ENCODE data around the gene ETS1. TPM values are rescaled to one million over a fixed set of nuclear protein-coding genes. Genes with fewer than 3 reads are reported as not detected.

The ETS1 gene
- total and polyA plus RNA-seq, 8 donors, result 70.2 to 139 (median 128) TPM

- Histone ChIP-seq H3K36me3 (peaks cover 0 to 77% of the 10 kb centered on the region in 2 donors), H3K4me3 (no peak overlapping the region), H3K9me3 (no peaks in the 10 kb centered on the region), H3K27me3 (no peaks in the 10 kb centered on the region), H3K4me1 (peaks cover 43 to 72% of the 10 kb centered on the region in 2 donors), H3K27ac (peak overlapping the region; percentile 68 to 75)
- ATAC-seq, result peak; percentile 29
- no peak for DNase-seq
- no peak for TF ChIP-seq CTCF (IDR thresholded peaks at IDR 0.05)
- intact Hi-C loops (cut with DNase I), result no loop called here
Observed at GRCh38 chr11:128483211-128483788, 104.1 kb downstream of the ETS1 start.

- no peak for TF ChIP-seq CTCF (IDR thresholded peaks at IDR 0.05)
- no peak for DNase-seq
- intact Hi-C loops (cut with DNase I), result no loop called here
- no peaks in the 10 kb centered on the region for H3K9me3 ChIP-seq
- ATAC-seq, result peak; percentile 22
- H3K36me3 ChIP-seq, result peaks cover 0 to 71% of the 10 kb centered on the region in 2 donors
- peak overlapping the region; percentile 68 to 75 for H3K27ac ChIP-seq
- no peaks in the 10 kb centered on the region for H3K27me3 ChIP-seq
- H3K4me3 ChIP-seq, result no peak overlapping the region
- H3K4me1 ChIP-seq, result peaks cover 43 to 68% of the 10 kb centered on the region in 2 donors
Observed at GRCh38 chr11:128482512-128483191, 104.7 kb downstream of the ETS1 start.

GRCh38 chr11:128482092-128482491, 105.3 kb downstream of the ETS1 start:
- Histone ChIP-seq H3K27ac (peak overlapping the region; percentile 68 to 75), H3K9me3 (no peaks in the 10 kb centered on the region), H3K4me3 (no peak overlapping the region), H3K36me3 (peaks cover 0 to 71% of the 10 kb centered on the region in 2 donors), H3K27me3 (no peaks in the 10 kb centered on the region), H3K4me1 (peaks cover 43 to 72% of the 10 kb centered on the region in 2 donors)
- no peak for ATAC-seq
- intact Hi-C loops (cut with DNase I), result no loop called here
- TF ChIP-seq CTCF (IDR thresholded peaks at IDR 0.05), result no peak
- no peak for DNase-seq

- H3K27ac ChIP-seq, result peak overlapping the region; percentile 68 to 75
- peak; percentile 64 for ATAC-seq
- H3K4me3 ChIP-seq, result no peak overlapping the region
Observed at GRCh38 chr11:128481135-128481534, 106.2 kb downstream of the ETS1 start.

More at GRCh38 chr11:128481135-128481534, 106.2 kb downstream of the ETS1 start:
- TF ChIP-seq CTCF (IDR thresholded peaks at IDR 0.05), result no peak
- no peak for DNase-seq
- intact Hi-C loops (cut with DNase I), result no loop called here
- H3K27me3 ChIP-seq, result no peaks in the 10 kb centered on the region
- peaks cover 43 to 82% of the 10 kb centered on the region in 2 donors for H3K4me1 ChIP-seq
- H3K9me3 ChIP-seq, result no peaks in the 10 kb centered on the region
- peaks cover 0 to 67% of the 10 kb centered on the region in 2 donors for H3K36me3 ChIP-seq
